ENCODE data around the gene ST3GAL5. TPM values are rescaled to one million over a fixed set of nuclear protein-coding genes. Genes with fewer than 3 reads are reported as not detected.

ST3GAL5 gene
- total RNA-seq, 3 donors from 2014 or later = 3.6 to 5.3 (median 4.4) TPM

- no peak for DNase-seq
- peaks cover 3% of the 10 kb centered on the region for H3K4me1 Mint-ChIP-seq (ENCODE audit: low read depth)
- no peak overlapping the region for H3K4me3 Mint-ChIP-seq
- H3K9me3 Mint-ChIP-seq = no peaks in the 10 kb centered on the region
- no peaks in the 10 kb centered on the region for H3K36me3 Mint-ChIP-seq (ENCODE audit: insufficient read depth)
- peaks cover 11% of the 10 kb centered on the region for H3K27me3 Mint-ChIP-seq (ENCODE audit: low read depth)
- ATAC-seq = no peak
These were observed 77.4 kb downstream of the ST3GAL5 start for GRCh38 chr2:85811180-85812093.

DNA sequence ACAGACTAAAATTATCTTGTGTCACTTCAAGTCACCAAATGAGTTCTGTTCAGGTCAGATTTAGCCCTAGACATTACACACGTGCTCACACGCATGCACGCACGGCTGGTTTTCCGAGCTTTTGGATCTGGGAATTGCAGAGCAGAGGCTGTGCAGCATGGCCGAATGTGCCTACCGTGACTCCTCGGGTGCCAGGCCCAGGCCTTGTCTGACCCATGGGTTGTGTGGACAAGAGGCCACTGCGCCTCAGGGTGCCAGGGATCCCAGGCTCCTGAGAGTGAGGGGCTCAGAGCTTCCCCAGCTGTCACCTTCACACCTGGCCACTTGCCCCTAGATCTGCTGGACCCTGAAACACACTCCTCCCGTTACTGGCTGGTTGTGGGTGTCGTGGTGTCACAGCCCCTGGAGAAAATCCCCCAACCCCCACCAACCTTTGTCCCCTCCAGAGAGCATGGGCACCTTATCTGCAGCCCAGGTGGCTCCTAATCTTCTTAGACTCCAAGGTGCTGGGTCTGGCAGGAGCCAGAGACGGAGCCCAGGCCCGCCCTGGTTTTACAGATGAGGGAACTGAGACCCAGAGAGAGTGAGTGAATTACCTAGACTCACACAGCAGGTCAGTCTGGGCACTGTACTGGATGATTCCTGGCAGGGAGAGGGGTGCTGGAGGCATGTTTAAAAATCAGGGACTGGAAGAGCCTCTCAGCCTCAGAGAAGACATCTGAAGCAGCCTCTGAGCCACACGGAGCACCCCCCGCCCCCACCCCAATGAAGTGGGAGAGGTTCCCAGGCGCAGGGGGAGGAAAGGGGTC, 78.2 kb downstream of the ST3GAL5 start:
- Mint-ChIP-seq H3K36me3 (ENCODE audit: insufficient read depth) (no peaks in the 10 kb centered on the region), H3K27me3 (ENCODE audit: low read depth) (peaks cover 11% of the 10 kb centered on the region), H3K4me1 (ENCODE audit: low read depth) (peaks cover 3% of the 10 kb centered on the region), H3K9me3 (no peaks in the 10 kb centered on the region), H3K4me3 (no peak overlapping the region)
- ATAC-seq = no peak
- no peak for DNase-seq

DNA sequence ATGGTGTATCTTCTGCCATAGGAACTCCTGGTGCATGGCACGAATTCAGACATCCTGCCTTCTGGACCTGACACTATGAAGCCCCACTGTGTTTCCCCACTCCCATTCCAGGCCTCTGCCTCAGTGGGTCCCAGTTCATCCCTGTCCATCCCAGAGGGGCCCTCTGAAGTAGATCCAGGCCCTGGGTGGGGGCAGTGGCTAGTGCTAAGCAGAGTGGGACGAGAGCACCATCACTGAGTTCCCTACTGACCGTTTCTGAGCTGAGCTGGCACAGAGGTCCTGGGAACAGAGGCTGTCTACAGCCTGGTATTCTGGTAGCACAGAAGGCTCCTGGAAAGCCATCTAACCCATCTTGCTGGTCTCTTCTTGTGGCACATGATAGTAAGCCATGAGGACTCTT, 81.0 kb downstream of the ST3GAL5 start:
- Mint-ChIP-seq H3K36me3 (ENCODE audit: insufficient read depth) (no peaks in the 10 kb centered on the region), H3K4me1 (ENCODE audit: low read depth) (peaks cover 12% of the 10 kb centered on the region), H3K9me3 (no peaks in the 10 kb centered on the region), H3K27me3 (ENCODE audit: low read depth) (peaks cover 2% of the 10 kb centered on the region), H3K4me3 (no peak overlapping the region)
- no peak for ATAC-seq
- no peak for DNase-seq

DNA sequence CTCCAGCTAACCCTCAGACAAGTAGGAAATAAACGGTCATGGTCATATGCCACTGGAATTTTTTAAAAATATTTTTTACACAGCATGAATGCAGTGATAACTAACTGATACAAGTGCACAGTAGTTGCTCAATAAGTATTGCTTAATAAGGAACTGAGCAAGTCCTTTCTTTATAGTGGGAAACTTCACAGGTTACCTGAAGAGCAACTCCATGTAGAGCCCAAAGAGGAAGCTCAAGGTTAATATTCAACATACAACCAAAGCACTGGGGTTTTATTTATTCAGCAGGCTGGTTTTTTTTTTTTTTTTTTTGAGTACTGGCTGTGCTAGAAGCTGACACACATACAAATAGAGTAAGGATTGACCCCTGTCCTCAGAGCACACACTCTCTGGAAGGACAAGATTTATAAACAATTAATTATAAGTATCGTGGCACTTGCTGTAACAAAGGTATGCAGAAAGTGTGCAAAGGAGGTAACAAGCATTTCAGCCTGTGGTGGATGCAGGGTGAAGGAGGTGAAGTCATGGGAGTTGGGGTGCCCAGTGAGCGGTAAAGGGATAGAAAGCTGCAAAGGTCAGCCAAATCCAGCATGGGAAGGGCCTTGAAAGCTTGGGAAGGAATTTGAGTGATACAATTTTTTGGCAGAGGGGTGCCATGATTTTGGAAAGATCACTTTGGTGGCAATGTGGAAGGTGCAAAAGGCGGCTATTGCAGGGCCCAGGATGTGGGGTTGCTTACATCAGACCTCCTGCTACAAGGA, 82.3 kb downstream of the ST3GAL5 start:
- ATAC-seq = no peak
- Mint-ChIP-seq H3K9me3 (no peaks in the 10 kb centered on the region), H3K4me1 (ENCODE audit: low read depth) (peaks cover 12% of the 10 kb centered on the region), H3K4me3 (no peak overlapping the region), H3K36me3 (ENCODE audit: insufficient read depth) (no peaks in the 10 kb centered on the region), H3K27me3 (ENCODE audit: low read depth) (no peaks in the 10 kb centered on the region)
- no peak for DNase-seq

DNA sequence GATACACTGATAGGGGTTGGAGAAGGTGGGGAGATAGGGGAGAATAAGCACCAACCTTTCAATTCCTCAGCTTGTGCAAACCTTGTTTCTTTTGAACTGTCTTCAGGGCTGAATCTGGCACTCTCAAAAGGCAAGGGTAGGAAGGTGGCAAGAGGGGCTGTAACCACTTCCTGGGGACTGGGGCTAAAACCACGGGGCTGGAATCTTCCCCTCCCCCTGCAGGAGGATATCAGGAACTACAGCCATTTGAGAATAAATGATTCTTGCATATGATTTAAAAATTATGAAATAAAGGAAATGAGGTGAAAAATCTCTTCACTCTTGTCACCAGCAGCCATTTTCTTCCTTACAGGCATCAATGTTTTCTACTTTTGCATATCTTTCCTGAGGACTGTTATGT, 84.2 kb downstream of the ST3GAL5 start:
- peaks cover 12% of the 10 kb centered on the region for H3K4me1 Mint-ChIP-seq (ENCODE audit: low read depth)
- H3K27me3 Mint-ChIP-seq (ENCODE audit: low read depth) = peaks cover 5% of the 10 kb centered on the region
- no peak for DNase-seq
- no peak overlapping the region for H3K4me3 Mint-ChIP-seq
- no peaks in the 10 kb centered on the region for H3K36me3 Mint-ChIP-seq (ENCODE audit: insufficient read depth)
- H3K9me3 Mint-ChIP-seq = peaks cover 5% of the 10 kb centered on the region
- peak in 1 of 2 donors; percentile 25 for ATAC-seq

GRCh38 chr2:85803704-85804425, 84.9 kb downstream of the ST3GAL5 start:
- ATAC-seq (no peak), DNase-seq (no peak)
- Mint-ChIP-seq H3K4me3 (no peak overlapping the region), H3K36me3 (ENCODE audit: insufficient read depth) (no peaks in the 10 kb centered on the region), H3K4me1 (ENCODE audit: low read depth) (peaks cover 12% of the 10 kb centered on the region), H3K27me3 (ENCODE audit: low read depth) (peaks cover 7% of the 10 kb centered on the region), H3K9me3 (peaks cover 5% of the 10 kb centered on the region)

- Mint-ChIP-seq H3K9me3 (peaks cover 5% of the 10 kb centered on the region), H3K4me1 (ENCODE audit: low read depth) (peaks cover 12% of the 10 kb centered on the region), H3K4me3 (no peak overlapping the region), H3K36me3 (ENCODE audit: insufficient read depth) (no peaks in the 10 kb centered on the region), H3K27me3 (ENCODE audit: low read depth) (peaks cover 12% of the 10 kb centered on the region)
- DNase-seq = no peak
- ATAC-seq = no peak
These were observed 86.3 kb downstream of the ST3GAL5 start for GRCh38 chr2:85802354-85803103.

GRCh38 chr2:85801871-85802270, 86.9 kb downstream of the ST3GAL5 start:
- no peak overlapping the region for H3K4me3 Mint-ChIP-seq
- DNase-seq = no peak
- peaks cover 5% of the 10 kb centered on the region for H3K9me3 Mint-ChIP-seq
- no peaks in the 10 kb centered on the region for H3K36me3 Mint-ChIP-seq (ENCODE audit: insufficient read depth)
- peaks cover 14% of the 10 kb centered on the region for H3K27me3 Mint-ChIP-seq (ENCODE audit: low read depth)
- peaks cover 12% of the 10 kb centered on the region for H3K4me1 Mint-ChIP-seq (ENCODE audit: low read depth)
- ATAC-seq = no peak

- DNase-seq = no peak
- Mint-ChIP-seq H3K4me3 (no peak overlapping the region), H3K9me3 (peaks cover 5% of the 10 kb centered on the region), H3K4me1 (ENCODE audit: low read depth) (peaks cover 12% of the 10 kb centered on the region), H3K27me3 (ENCODE audit: low read depth) (peaks cover 14% of the 10 kb centered on the region), H3K36me3 (ENCODE audit: insufficient read depth) (no peaks in the 10 kb centered on the region)
- no peak for ATAC-seq
These were observed 88.2 kb downstream of the ST3GAL5 start for GRCh38 chr2:85800586-85800985.

DNA sequence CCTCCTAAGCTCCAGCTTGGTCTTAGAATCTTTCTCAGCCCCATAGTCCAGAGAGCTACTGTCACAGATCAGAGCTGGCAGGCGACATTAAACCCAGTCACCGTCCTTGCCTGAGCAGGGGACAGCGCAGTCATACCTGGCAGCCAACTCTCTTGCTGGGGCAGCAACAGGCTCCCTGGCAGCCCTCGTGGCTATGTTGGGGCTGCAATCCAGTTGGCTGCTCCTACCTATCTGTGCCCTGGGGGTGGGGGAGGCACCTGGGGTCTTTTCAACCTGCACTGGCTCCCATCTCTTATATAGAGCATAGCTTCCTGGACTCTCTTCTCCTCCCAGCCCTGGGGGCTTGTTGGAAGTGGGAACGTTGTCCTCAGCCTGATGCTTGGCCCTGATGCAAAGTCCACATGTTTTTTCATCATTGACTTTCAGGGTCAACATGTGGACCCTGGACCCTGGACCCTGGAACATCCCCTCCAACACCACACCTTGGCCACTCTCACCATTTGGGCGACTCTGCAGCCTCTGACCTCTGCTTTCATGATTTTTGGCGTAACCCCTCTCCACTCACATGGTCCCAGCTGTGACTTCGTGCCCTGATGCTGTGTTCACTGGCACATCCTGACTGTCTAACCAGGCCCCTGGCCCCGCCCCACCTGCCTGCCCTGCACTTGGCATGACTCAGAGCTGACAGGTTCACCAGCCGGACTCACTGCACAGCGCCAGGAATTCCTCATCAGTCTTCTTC, 89.4 kb downstream of the ST3GAL5 start:
- DNase-seq (no peak), ATAC-seq (no peak)
- H3K4me1 Mint-ChIP-seq (ENCODE audit: low read depth) = peaks cover 7% of the 10 kb centered on the region
- peaks cover 5% of the 10 kb centered on the region for H3K9me3 Mint-ChIP-seq
- no peaks in the 10 kb centered on the region for H3K36me3 Mint-ChIP-seq (ENCODE audit: insufficient read depth)
- no peak overlapping the region for H3K4me3 Mint-ChIP-seq
- H3K27me3 Mint-ChIP-seq (ENCODE audit: low read depth) = peaks cover 14% of the 10 kb centered on the region

GRCh38 chr2:85797921-85798320, 90.9 kb downstream of the ST3GAL5 start:
- no peaks in the 10 kb centered on the region for H3K4me1 Mint-ChIP-seq (ENCODE audit: low read depth)
- ATAC-seq (no peak), DNase-seq (no peak)
- no peaks in the 10 kb centered on the region for H3K36me3 Mint-ChIP-seq (ENCODE audit: insufficient read depth)
- peaks cover 5% of the 10 kb centered on the region for H3K9me3 Mint-ChIP-seq
- no peak overlapping the region for H3K4me3 Mint-ChIP-seq
- H3K27me3 Mint-ChIP-seq (ENCODE audit: low read depth) = peaks cover 17% of the 10 kb centered on the region

DNA sequence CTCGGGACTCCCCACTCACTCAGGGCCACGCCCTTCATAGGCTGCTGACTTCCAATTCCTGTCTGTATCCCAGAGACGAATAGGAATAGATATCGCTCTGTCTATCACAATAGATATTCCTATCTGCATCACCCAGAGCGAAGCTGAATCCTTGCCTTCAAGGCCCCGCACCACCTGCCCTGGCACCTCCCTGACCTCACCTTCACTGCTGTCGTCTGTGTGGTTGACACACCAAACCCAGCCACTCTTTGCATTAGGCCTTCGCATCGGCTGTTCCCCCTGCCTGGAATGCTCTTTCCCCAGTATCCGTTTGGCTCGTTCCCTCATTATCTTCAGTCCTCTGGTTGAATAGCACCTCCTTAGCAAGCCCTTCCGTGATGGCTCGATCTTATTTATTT, 91.5 kb downstream of the ST3GAL5 start:
- Mint-ChIP-seq H3K36me3 (ENCODE audit: insufficient read depth) (no peaks in the 10 kb centered on the region), H3K4me1 (ENCODE audit: low read depth) (no peaks in the 10 kb centered on the region), H3K9me3 (peaks cover 5% of the 10 kb centered on the region), H3K27me3 (ENCODE audit: low read depth) (peaks cover 19% of the 10 kb centered on the region), H3K4me3 (no peak overlapping the region)
- ATAC-seq = no peak
- DNase-seq = no peak

Data from activated T-cell treated with anti-CD3 and anti-CD28 coated beads, Interleukin-2, amount 50 U/mL, for 4 hours (primary cell).